GM23338 (cell line): ENCODE measurements around the gene C2orf92. TPM values are rescaled to one million over a fixed set of nuclear protein-coding genes. Genes with fewer than 3 reads are reported as not detected.

Source experiments
- ATAC-seq: fragments of 200-7000 bp; cut with Tn5 transposase; 3 replicates; pipeline ENCODE4 v1.9.1; 2020
- DNase-seq: peaks from one replicate; pipeline ENCODE4 v3.0.0-alpha.2; 2015; ENCODE audit warnings: low spot score
- H2AFZ ChIP-seq: fragments of 200-600 bp; sonication (generic); 2 replicates; pipeline ENCODE4 v1.8.0; 2016; ENCODE audit warnings: antibody characterized with exemption, mild to moderate bottlenecking, moderate library complexity
- H3F3A ChIP-seq: fragments of 200-600 bp; sonication (generic); replicated peaks from 2 replicates; pipeline ENCODE4 v1.8.0; 2017; ENCODE audit warnings: antibody characterized with exemption, mixed run types, low read depth
- H3K27ac ChIP-seq: fragments of 200-600 bp; sonication (generic); 2 replicates; pipeline ENCODE4 v1.6.1; 2016; ENCODE audit warnings: low read depth
- H3K27me3 ChIP-seq: fragments of 200-600 bp; sonication (generic); 2 replicates; pipeline ENCODE4 v1.8.0; 2016; ENCODE audit warnings: mild to moderate bottlenecking, mixed run types, moderate library complexity; ENCODE audit not compliant: insufficient read depth
- H3K36me3 ChIP-seq: fragments of 200-600 bp; sonication (generic); 2 replicates; pipeline ENCODE4 v1.8.0; 2016; ENCODE audit warnings: mild to moderate bottlenecking; ENCODE audit not compliant: insufficient read depth
- H3K4me1 ChIP-seq: fragments of 200-600 bp; sonication (generic); 2 replicates; pipeline ENCODE4 v1.8.0; 2016; ENCODE audit warnings: mild to moderate bottlenecking, moderate library complexity; ENCODE audit not compliant: insufficient read depth
- H3K4me2 ChIP-seq: fragments of 200-600 bp; sonication (generic); 2 replicates; pipeline ENCODE4 v1.7.1; 2017; ENCODE audit warnings: mixed run types
- H3K4me3 ChIP-seq: fragments of 200-600 bp; sonication (generic); 2 replicates; pipeline ENCODE4 v1.6.1; 2016; ENCODE audit warnings: mixed run types
- H3K79me2 ChIP-seq: fragments of 200-600 bp; sonication (generic); replicated peaks from 2 replicates; pipeline ENCODE4 v1.8.0; 2017; ENCODE audit warnings: mild to moderate bottlenecking; ENCODE audit not compliant: insufficient read depth
- H3K9me2 ChIP-seq: fragments of 200-600 bp; sonication (generic); 2 replicates; pipeline ENCODE4 v1.8.0; 2017; ENCODE audit not compliant: insufficient read depth
- H4K20me1 ChIP-seq: fragments of 200-600 bp; sonication (generic); replicated peaks from 2 replicates; pipeline ENCODE4 v1.8.0; 2017; ENCODE audit warnings: mild to moderate bottlenecking; ENCODE audit not compliant: insufficient read depth
- H3K27ac Mint-ChIP-seq: 2 replicates; pipeline ENCODE4 v1.8.0; 2020; ENCODE audit warnings: inconsistent platforms, mild to moderate bottlenecking, moderate library complexity, mixed read lengths
- H3K27me3 Mint-ChIP-seq: 3 replicates; pipeline ENCODE4 v1.8.0; 2022; ENCODE audit warnings: low read depth, mild to moderate bottlenecking, moderate library complexity, mixed read lengths, inconsistent platforms; ENCODE audit not compliant: insufficient read depth, poor library complexity
- H3K36me3 Mint-ChIP-seq: 3 replicates; pipeline ENCODE4 v1.8.0; 2021; ENCODE audit warnings: low read depth, mild to moderate bottlenecking, inconsistent platforms, moderate library complexity, mixed read lengths
- H3K4me1 Mint-ChIP-seq: 3 replicates; pipeline ENCODE4 v1.8.0; 2020; ENCODE audit warnings: mild to moderate bottlenecking, inconsistent platforms, mixed read lengths
- H3K4me3 Mint-ChIP-seq: 3 replicates; pipeline ENCODE4 v1.8.0; 2021; ENCODE audit warnings: moderate library complexity, mild to moderate bottlenecking, inconsistent platforms, mixed read lengths
- H3K9me3 Mint-ChIP-seq: 3 replicates; pipeline ENCODE4 v1.8.0; 2020; ENCODE audit warnings: moderate library complexity, mild to moderate bottlenecking, inconsistent platforms, mixed read lengths
- CREB1 ChIP-seq: fragments of 250-450 bp; sonication (Bioruptor Pico); IDR thresholded peaks from 2 replicates; pipeline ENCODE4 v1.5.0; 2020; ENCODE audit warnings: low read depth, mild to moderate bottlenecking, moderate library complexity
- CTCF ChIP-seq, 2 experiments: fragments of 200-600 bp in 1 of 2; sonication (generic) in 1 of 2; conservative IDR thresholded peaks; 2 replicates each; pipeline versions ENCODE4 v1.5.1 to v1.6.1; 2016 to 2017; ENCODE audit warnings: antibody characterized with exemption in 2 of 2, low read depth in 2 of 2, mild to moderate bottlenecking in 2 of 2, moderate library complexity in 1 of 2
- EZH2 ChIP-seq: fragments of 200-600 bp; sonication (generic); IDR thresholded peaks from one replicate; pipeline ENCODE4 v1.8.0; 2017; ENCODE audit warnings: antibody characterized with exemption, mild to moderate bottlenecking, low read depth; ENCODE audit not compliant: unreplicated experiment
- EZH2phosphoT487 ChIP-seq: fragments of 200-600 bp; sonication (generic); IDR thresholded peaks from one replicate; pipeline ENCODE4 v1.8.1; 2018; ENCODE audit warnings: antibody characterized with exemption; ENCODE audit not compliant: unreplicated experiment
- JUNB ChIP-seq: IDR thresholded peaks from one replicate; pipeline ENCODE4 v1.6.1; 2016; ENCODE audit warnings: antibody characterized with exemption; ENCODE audit not compliant: unreplicated experiment
- NANOG ChIP-seq: IDR thresholded peaks from 2 replicates; pipeline ENCODE4 v1.6.1; 2016; ENCODE audit warnings: antibody characterized with exemption, borderline replicate concordance
- POLR2AphosphoS5 ChIP-seq: IDR thresholded peaks from 2 replicates; pipeline ENCODE4 v1.6.1; 2016; ENCODE audit warnings: antibody characterized with exemption, low read depth
- STAT1 ChIP-seq: IDR thresholded peaks from one replicate; pipeline ENCODE4 v1.6.1; 2016; ENCODE audit warnings: antibody characterized with exemption; ENCODE audit not compliant: unreplicated experiment
- ZNF114 ChIP-seq: fragments of 250-450 bp; sonication (Bioruptor Pico); IDR thresholded peaks from 2 replicates; pipeline ENCODE4 v1.5.0; 2020; ENCODE audit warnings: mild to moderate bottlenecking, moderate library complexity
- ZNF331 ChIP-seq: fragments of 250-450 bp; sonication (Bioruptor Pico); IDR thresholded peaks from 2 replicates; pipeline ENCODE4 v1.5.0; 2020; ENCODE audit warnings: low read depth, mild to moderate bottlenecking, moderate library complexity
- polyA plus RNA-seq: library from polyadenylated mRNA; unstranded; fragments of >200 nt; fragmentation: Nextera tagmentation; extraction: Ambion mirVana; gene quantifications from 2 replicates; pipeline ENCODE4 v1.2.1, GENCODE V29; 2016
- total RNA-seq: library from RNA; depleted of rRNA; stranded (reverse); fragments of >200 nt; shearing (Covaris generic); gene quantifications from 2 replicates; pipeline ENCODE4 v1.2.3, GENCODE V29; 2014
- TF ChIP-seq, protein P1 (sequence below): IDR thresholded peaks from 2 replicates; pipeline ENCODE4 v1.6.1; 2016; ENCODE audit warnings: antibody characterized with exemption
- TF ChIP-seq, protein P2 (sequence below): IDR thresholded peaks from one replicate; pipeline ENCODE4 v1.6.1; 2018; ENCODE audit warnings: antibody characterized with exemption; ENCODE audit not compliant: unreplicated experiment
- TF ChIP-seq, protein P3 (sequence below): fragments of 250-450 bp; sonication (Bioruptor Pico); IDR thresholded peaks from 2 replicates; pipeline ENCODE4 v1.5.0; 2020; ENCODE audit warnings: mild to moderate bottlenecking, moderate library complexity

C2orf92 gene
- total and polyA plus RNA-seq, 2 experiments from 2014 or later = 1.7 to 2.6 TPM

DNA sequence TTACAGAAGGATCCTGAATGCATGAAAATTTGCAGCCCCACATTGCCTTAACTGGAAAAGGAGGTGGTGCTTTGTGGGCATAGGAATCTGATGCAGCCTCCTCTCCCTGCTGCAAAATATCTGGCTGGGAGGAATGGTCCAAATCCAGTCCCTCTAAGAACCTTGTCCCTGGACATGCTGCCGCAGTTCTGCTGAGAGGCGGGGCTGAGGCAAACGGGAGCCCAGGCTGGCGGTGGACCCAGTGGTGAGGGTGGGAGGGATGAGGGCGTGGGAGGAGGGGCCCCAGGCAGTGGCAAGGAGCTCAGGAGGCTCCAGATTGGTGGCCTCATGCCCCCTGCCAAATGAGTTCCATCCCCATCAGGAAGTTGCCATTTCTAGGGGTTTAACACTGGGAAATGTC lies 80.1 kb downstream of the C2orf92 start:
- no peaks in the 10 kb centered on the region for H3F3A ChIP-seq
- Mint-ChIP-seq H3K36me3 (peaks cover 6% of the 10 kb centered on the region; the same call in 1 of the 3 replicates), H3K9me3 (no peaks in the 10 kb centered on the region), H3K27ac (no peak overlapping the region), H3K4me1 (peaks cover 28% of the 10 kb centered on the region), H3K27me3 (peaks cover 11% of the 10 kb centered on the region), H3K4me3 (no peak overlapping the region)
- H2AFZ ChIP-seq = no peak overlapping the region
- no peaks in the 10 kb centered on the region for H3K27me3 ChIP-seq
- H3K36me3 ChIP-seq = no peaks in the 10 kb centered on the region
- TF ChIP-seq STAT1 = no peak
- TF ChIP-seq CTCF (conservative IDR thresholded peaks at IDR 0.05; ENCODE audit: low read depth in 2 of 2) = no peak
- no peak for TF ChIP-seq JUNB
- TF ChIP-seq EZH2 = no peak
- TF ChIP-seq ZNF114 (CRISPR knock-in tag) = no peak
- no peak for TF ChIP-seq CREB1 (CRISPR knock-in tag)
- TF ChIP-seq, protein P1, sequence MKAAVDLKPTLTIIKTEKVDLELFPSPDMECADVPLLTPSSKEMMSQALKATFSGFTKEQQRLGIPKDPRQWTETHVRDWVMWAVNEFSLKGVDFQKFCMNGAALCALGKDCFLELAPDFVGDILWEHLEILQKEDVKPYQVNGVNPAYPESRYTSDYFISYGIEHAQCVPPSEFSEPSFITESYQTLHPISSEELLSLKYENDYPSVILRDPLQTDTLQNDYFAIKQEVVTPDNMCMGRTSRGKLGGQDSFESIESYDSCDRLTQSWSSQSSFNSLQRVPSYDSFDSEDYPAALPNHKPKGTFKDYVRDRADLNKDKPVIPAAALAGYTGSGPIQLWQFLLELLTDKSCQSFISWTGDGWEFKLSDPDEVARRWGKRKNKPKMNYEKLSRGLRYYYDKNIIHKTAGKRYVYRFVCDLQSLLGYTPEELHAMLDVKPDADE = no peak
- no peak for TF ChIP-seq EZH2phosphoT487
- TF ChIP-seq, protein P2, sequence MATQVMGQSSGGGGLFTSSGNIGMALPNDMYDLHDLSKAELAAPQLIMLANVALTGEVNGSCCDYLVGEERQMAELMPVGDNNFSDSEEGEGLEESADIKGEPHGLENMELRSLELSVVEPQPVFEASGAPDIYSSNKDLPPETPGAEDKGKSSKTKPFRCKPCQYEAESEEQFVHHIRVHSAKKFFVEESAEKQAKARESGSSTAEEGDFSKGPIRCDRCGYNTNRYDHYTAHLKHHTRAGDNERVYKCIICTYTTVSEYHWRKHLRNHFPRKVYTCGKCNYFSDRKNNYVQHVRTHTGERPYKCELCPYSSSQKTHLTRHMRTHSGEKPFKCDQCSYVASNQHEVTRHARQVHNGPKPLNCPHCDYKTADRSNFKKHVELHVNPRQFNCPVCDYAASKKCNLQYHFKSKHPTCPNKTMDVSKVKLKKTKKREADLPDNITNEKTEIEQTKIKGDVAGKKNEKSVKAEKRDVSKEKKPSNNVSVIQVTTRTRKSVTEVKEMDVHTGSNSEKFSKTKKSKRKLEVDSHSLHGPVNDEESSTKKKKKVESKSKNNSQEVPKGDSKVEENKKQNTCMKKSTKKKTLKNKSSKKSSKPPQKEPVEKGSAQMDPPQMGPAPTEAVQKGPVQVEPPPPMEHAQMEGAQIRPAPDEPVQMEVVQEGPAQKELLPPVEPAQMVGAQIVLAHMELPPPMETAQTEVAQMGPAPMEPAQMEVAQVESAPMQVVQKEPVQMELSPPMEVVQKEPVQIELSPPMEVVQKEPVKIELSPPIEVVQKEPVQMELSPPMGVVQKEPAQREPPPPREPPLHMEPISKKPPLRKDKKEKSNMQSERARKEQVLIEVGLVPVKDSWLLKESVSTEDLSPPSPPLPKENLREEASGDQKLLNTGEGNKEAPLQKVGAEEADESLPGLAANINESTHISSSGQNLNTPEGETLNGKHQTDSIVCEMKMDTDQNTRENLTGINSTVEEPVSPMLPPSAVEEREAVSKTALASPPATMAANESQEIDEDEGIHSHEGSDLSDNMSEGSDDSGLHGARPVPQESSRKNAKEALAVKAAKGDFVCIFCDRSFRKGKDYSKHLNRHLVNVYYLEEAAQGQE = no peak
- TF ChIP-seq ZNF331 (CRISPR knock-in tag) = no peak
- no peak for TF ChIP-seq NANOG
- no peak for TF ChIP-seq POLR2AphosphoS5
- TF ChIP-seq, protein P3, sequence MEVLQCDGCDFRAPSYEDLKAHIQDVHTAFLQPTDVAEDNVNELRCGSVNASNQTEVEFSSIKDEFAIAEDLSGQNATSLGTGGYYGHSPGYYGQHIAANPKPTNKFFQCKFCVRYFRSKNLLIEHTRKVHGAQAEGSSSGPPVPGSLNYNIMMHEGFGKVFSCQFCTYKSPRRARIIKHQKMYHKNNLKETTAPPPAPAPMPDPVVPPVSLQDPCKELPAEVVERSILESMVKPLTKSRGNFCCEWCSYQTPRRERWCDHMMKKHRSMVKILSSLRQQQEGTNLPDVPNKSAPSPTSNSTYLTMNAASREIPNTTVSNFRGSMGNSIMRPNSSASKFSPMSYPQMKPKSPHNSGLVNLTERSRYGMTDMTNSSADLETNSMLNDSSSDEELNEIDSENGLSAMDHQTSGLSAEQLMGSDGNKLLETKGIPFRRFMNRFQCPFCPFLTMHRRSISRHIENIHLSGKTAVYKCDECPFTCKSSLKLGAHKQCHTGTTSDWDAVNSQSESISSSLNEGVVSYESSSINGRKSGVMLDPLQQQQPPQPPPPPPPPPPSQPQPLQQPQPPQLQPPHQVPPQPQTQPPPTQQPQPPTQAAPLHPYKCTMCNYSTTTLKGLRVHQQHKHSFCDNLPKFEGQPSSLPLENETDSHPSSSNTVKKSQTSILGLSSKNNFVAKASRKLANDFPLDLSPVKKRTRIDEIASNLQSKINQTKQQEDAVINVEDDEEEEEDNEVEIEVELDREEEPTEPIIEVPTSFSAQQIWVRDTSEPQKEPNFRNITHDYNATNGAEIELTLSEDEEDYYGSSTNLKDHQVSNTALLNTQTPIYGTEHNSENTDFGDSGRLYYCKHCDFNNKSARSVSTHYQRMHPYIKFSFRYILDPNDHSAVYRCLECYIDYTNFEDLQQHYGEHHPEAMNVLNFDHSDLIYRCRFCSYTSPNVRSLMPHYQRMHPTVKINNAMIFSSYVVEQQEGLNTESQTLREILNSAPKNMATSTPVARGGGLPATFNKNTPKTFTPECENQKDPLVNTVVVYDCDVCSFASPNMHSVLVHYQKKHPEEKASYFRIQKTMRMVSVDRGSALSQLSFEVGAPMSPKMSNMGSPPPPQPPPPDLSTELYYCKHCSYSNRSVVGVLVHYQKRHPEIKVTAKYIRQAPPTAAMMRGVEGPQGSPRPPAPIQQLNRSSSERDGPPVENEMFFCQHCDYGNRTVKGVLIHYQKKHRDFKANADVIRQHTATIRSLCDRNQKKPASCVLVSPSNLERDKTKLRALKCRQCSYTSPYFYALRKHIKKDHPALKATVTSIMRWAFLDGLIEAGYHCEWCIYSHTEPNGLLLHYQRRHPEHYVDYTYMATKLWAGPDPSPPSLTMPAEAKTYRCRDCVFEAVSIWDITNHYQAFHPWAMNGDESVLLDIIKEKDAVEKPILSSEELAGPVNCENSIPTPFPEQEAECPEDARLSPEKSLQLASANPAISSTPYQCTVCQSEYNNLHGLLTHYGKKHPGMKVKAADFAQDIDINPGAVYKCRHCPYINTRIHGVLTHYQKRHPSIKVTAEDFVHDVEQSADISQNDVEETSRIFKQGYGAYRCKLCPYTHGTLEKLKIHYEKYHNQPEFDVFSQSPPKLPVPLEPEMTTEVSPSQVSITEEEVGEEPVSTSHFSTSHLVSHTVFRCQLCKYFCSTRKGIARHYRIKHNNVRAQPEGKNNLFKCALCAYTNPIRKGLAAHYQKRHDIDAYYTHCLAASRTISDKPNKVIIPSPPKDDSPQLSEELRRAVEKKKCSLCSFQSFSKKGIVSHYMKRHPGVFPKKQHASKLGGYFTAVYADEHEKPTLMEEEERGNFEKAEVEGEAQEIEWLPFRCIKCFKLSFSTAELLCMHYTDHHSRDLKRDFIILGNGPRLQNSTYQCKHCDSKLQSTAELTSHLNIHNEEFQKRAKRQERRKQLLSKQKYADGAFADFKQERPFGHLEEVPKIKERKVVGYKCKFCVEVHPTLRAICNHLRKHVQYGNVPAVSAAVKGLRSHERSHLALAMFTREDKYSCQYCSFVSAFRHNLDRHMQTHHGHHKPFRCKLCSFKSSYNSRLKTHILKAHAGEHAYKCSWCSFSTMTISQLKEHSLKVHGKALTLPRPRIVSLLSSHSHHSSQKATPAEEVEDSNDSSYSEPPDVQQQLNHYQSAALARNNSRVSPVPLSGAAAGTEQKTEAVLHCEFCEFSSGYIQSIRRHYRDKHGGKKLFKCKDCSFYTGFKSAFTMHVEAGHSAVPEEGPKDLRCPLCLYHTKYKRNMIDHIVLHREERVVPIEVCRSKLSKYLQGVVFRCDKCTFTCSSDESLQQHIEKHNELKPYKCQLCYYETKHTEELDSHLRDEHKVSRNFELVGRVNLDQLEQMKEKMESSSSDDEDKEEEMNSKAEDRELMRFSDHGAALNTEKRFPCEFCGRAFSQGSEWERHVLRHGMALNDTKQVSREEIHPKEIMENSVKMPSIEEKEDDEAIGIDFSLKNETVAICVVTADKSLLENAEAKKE (CRISPR knock-in tag) = no peak
- no peaks in the 10 kb centered on the region for H3K9me2 ChIP-seq
- ATAC-seq = peak; percentile 48
- DNase-seq = peak; percentile 18
- no peaks in the 10 kb centered on the region for H3K79me2 ChIP-seq
- no peak overlapping the region for H3K4me3 ChIP-seq
- no peak overlapping the region for H3K4me2 ChIP-seq
- H4K20me1 ChIP-seq = no peaks in the 10 kb centered on the region
- H3K27ac ChIP-seq = no peak overlapping the region
- peaks cover 13% of the 10 kb centered on the region; the same call in 1 of the 2 replicates for H3K4me1 ChIP-seq
